IMR-90 (cell line): ENCODE measurements around the gene INTS14. TPM values are rescaled to one million over a fixed set of nuclear protein-coding genes. Genes with fewer than 3 reads are reported as not detected.
A peak's percentile ranks its signal among the peaks of the same experiment; 100 is the strongest.

Source experiments
- ATAC-seq: fragments of 200-7000 bp; cut with Tn5 transposase; 2 replicates; pipeline ENCODE4 v1.9.1; 2020; ENCODE audit warnings: low read depth, mild to moderate bottlenecking, moderate library complexity
- BruUV-seq: library from RNA; stranded (reverse); fragments of 400-500 nt; replicated peaks from 2 replicates; lab custom pipeline; 2021; lab: Mats Ljungman, UMichigan
- CTCF ChIA-PET: fragments of 300-600 bp; formaldehyde crosslinking; extraction: SDS; loops from one replicate; lab custom pipeline; 2021; ENCODE audit warnings: antibody characterized with exemption; lab: Yijun Ruan, JAX
- POLR2A ChIA-PET: fragments of 300-600 bp; sonication (Branson Sonifier 250); formaldehyde crosslinking; loops from one replicate; lab custom pipeline; 2022; ENCODE audit warnings: antibody characterized with exemption; ENCODE audit not compliant: unreplicated experiment; lab: Charles Lee
- DNase-seq: peaks from one replicate; pipeline ENCODE4 v3.0.0; 2013
- H2AFZ ChIP-seq: replicated peaks from 2 replicates; pipeline ENCODE3; 2013; ENCODE audit warnings: low read length, mild to moderate bottlenecking; ENCODE audit not compliant: poor library complexity
- H2AK5ac ChIP-seq: 2 replicates; pipeline ENCODE4 v1.6.1; 2013; ENCODE audit warnings: low read depth, low read length, inconsistent platforms
- H2AK9ac ChIP-seq: replicated peaks from 2 replicates; pipeline ENCODE3; 2013; ENCODE audit warnings: mild to moderate bottlenecking, low read depth, low read length, moderate library complexity; ENCODE audit not compliant: poor library complexity
- H2BK120ac ChIP-seq: 2 replicates; pipeline ENCODE4 v1.6.1; 2013; ENCODE audit warnings: low read depth, low read length, inconsistent platforms
- H2BK15ac ChIP-seq: 3 replicates; pipeline ENCODE4 v1.6.1; 2013; ENCODE audit warnings: low read depth, low read length, inconsistent platforms
- H2BK20ac ChIP-seq: 2 replicates; pipeline ENCODE4 v1.6.1; 2013; ENCODE audit warnings: low read depth, mild to moderate bottlenecking, inconsistent platforms, low read length, moderate library complexity
- H2BK5ac ChIP-seq: 2 replicates; pipeline ENCODE4 v1.6.1; 2013; ENCODE audit warnings: mild to moderate bottlenecking, low read depth, low read length, inconsistent platforms; ENCODE audit not compliant: poor library complexity, severe bottlenecking
- H3K14ac ChIP-seq: replicated peaks from 2 replicates; pipeline ENCODE4 v1.6.1; 2013; ENCODE audit warnings: low read depth, low read length, inconsistent platforms
- H3K18ac ChIP-seq: 2 replicates; pipeline ENCODE4 v1.6.1; 2013; ENCODE audit warnings: low read depth, low read length, control low read depth
- H3K23ac ChIP-seq: 2 replicates; pipeline ENCODE4 v1.6.1; 2013; ENCODE audit warnings: low read depth, low read length, inconsistent platforms
- H3K27ac ChIP-seq: 2 replicates; pipeline ENCODE4 v1.5.1; 2013; ENCODE audit warnings: mild to moderate bottlenecking, control low read depth, low read length; ENCODE audit not compliant: insufficient read depth
- H3K27me3 ChIP-seq: 2 replicates; pipeline ENCODE4 v1.6.1; 2013; ENCODE audit warnings: low read length; ENCODE audit not compliant: control insufficient read depth, insufficient read depth
- H3K36me3 ChIP-seq: 2 replicates; pipeline ENCODE4 v1.6.1; 2013; ENCODE audit warnings: low read length, mixed read lengths; ENCODE audit not compliant: control insufficient read depth, insufficient read depth
- H3K4ac ChIP-seq: 2 replicates; pipeline ENCODE4 v1.6.1; 2013; ENCODE audit warnings: low read depth, low read length, inconsistent platforms
- H3K4me1 ChIP-seq: 2 replicates; pipeline ENCODE4 v1.6.1; 2013; ENCODE audit warnings: low read length, mixed read lengths; ENCODE audit not compliant: control insufficient read depth, insufficient read depth
- H3K4me2 ChIP-seq: 2 replicates; pipeline ENCODE4 v1.6.1; 2013; ENCODE audit warnings: low read depth, mild to moderate bottlenecking, control low read depth, low read length, moderate library complexity
- H3K4me3 ChIP-seq: 2 replicates; pipeline ENCODE4 v1.5.1; 2013; ENCODE audit warnings: low read depth, mild to moderate bottlenecking, control low read depth, low read length, moderate library complexity; ENCODE audit not compliant: insufficient read depth
- H3K56ac ChIP-seq: 2 replicates; pipeline ENCODE4 v1.6.1; 2013; ENCODE audit warnings: low read length, inconsistent platforms; ENCODE audit not compliant: insufficient read depth; ENCODE audit errors: extremely low read depth
- H3K79me1 ChIP-seq, 2 experiments: 2 replicates each; pipeline ENCODE4 v1.6.1; 2013; ENCODE audit warnings: low read length in 2 of 2, inconsistent platforms in 1 of 2, low read depth in 1 of 2
- H3K9ac ChIP-seq: 2 replicates; pipeline ENCODE4 v1.6.1; 2013; ENCODE audit warnings: low read depth, low read length, control low read depth
- H3K9me1 ChIP-seq: 2 replicates; pipeline ENCODE4 v1.6.1; 2013; ENCODE audit warnings: low read length, inconsistent platforms; ENCODE audit not compliant: insufficient read depth
- H3K9me3 ChIP-seq: 2 replicates; pipeline ENCODE4 v1.6.1; 2013; ENCODE audit warnings: low read length; ENCODE audit not compliant: control insufficient read depth, insufficient read depth
- H4K20me1 ChIP-seq: 2 replicates; pipeline ENCODE4 v1.6.1; 2013; ENCODE audit warnings: low read length, inconsistent platforms; ENCODE audit not compliant: insufficient read depth
- H4K5ac ChIP-seq: 2 replicates; pipeline ENCODE4 v1.6.1; 2013; ENCODE audit warnings: mild to moderate bottlenecking, low read depth, low read length, control low read depth
- H4K8ac ChIP-seq, 2 experiments: 2 replicates each; pipeline ENCODE4 v1.6.1; 2013; ENCODE audit warnings: low read depth in 2 of 2, low read length in 2 of 2, control low read depth in 1 of 2, inconsistent platforms in 1 of 2
- H4K91ac ChIP-seq: 2 replicates; pipeline ENCODE4 v1.6.1; 2013; ENCODE audit warnings: low read depth, low read length, inconsistent platforms; ENCODE audit not compliant: insufficient read depth
- BHLHE40 ChIP-seq: fragments of 150-350 bp; IDR thresholded peaks from 2 replicates; pipeline ENCODE4 v1.6.1; 2016; ENCODE audit warnings: mild to moderate bottlenecking, low read depth, low read length
- CEBPB ChIP-seq: IDR thresholded peaks from 2 replicates; pipeline ENCODE4 v1.6.1; 2012; ENCODE audit warnings: low read depth, low read length, improper control_type of control experiment
- CHD1 ChIP-seq: IDR thresholded peaks from 2 replicates; pipeline ENCODE4 v1.6.1; 2012; ENCODE audit warnings: low read depth, low read length, improper control_type of control experiment
- FOS ChIP-seq: fragments of 150-350 bp; IDR thresholded peaks from 2 replicates; pipeline ENCODE4 v1.6.1; 2016; ENCODE audit warnings: low read depth, low read length
- MAFK ChIP-seq: IDR thresholded peaks from 2 replicates; pipeline ENCODE4 v1.6.1; 2012; ENCODE audit warnings: low read depth, low read length, improper control_type of control experiment
- MAZ ChIP-seq: IDR thresholded peaks from 2 replicates; pipeline ENCODE4 v1.6.1; 2012; ENCODE audit warnings: low read depth, mild to moderate bottlenecking, low read length, improper control_type of control experiment, moderate library complexity, borderline replicate concordance
- MXI1 ChIP-seq: IDR thresholded peaks from 2 replicates; pipeline ENCODE4 v1.6.1; 2012; ENCODE audit warnings: low read depth, mild to moderate bottlenecking, low read length, moderate library complexity, borderline replicate concordance
- NFE2L2 ChIP-seq: fragments of 150-350 bp; IDR thresholded peaks from 2 replicates; pipeline ENCODE4 v1.6.1; 2016; ENCODE audit warnings: low read depth, mild to moderate bottlenecking, low read length
- POLR2A ChIP-seq: IDR thresholded peaks from 2 replicates; pipeline ENCODE4 v1.6.1; 2012; ENCODE audit warnings: mild to moderate bottlenecking, low read depth, low read length
- RAD21 ChIP-seq: IDR thresholded peaks from 2 replicates; pipeline ENCODE4 v1.6.1; 2012; ENCODE audit warnings: low read length, improper control_type of control experiment
- RCOR1 ChIP-seq: IDR thresholded peaks from 2 replicates; pipeline ENCODE4 v1.6.1; 2012; ENCODE audit warnings: mild to moderate bottlenecking, low read length, improper control_type of control experiment; ENCODE audit not compliant: insufficient replicate concordance
- RFX5 ChIP-seq: IDR thresholded peaks from 2 replicates; pipeline ENCODE4 v1.8.0; 2012; ENCODE audit warnings: low read depth, mild to moderate bottlenecking, low read length, moderate library complexity
- SMC3 ChIP-seq: fragments of 150-350 bp; IDR thresholded peaks from 2 replicates; pipeline ENCODE4 v1.6.1; 2016; ENCODE audit warnings: low read depth, mild to moderate bottlenecking, antibody characterized with exemption, low read length, moderate library complexity
- WGBS, 2 experiments: methylation state at CpG; one replicate each; pipeline versions ENCODE4 v1.1.5 to v1.1.7; 2013; ENCODE audit warnings: missing lambda C conversion rate in 2 of 2; ENCODE audit not compliant: insufficient read length in 1 of 2; ENCODE audit errors: extremely low coverage in 2 of 2; 5-methylcytosine and 5-hydroxymethylcytosine counted together
- dilution Hi-C: fragments of 300-500 bp; cut with HindIII; formaldehyde crosslinking; loops from one replicate; pipeline ENCODE4 v1.14.3; 2018; ENCODE audit warnings: low sequenced_read_pairs; ENCODE audit not compliant: unreplicated experiment
- in situ Hi-C: fragments of 300-500 bp; cut with MboI; formaldehyde crosslinking; loops from 3 replicates; pipeline ENCODE4 v1.14.3; 2019; ENCODE audit warnings: low sequenced_read_pairs, inconsistent platforms, mixed read lengths
- intact Hi-C: fragments of 100-400 bp; cut with micrococcal nuclease; formaldehyde crosslinking; loops from 2 replicates; pipeline ENCODE4 v1.10.0; 2022
- polyA plus RNA-seq, 3 experiments: library from polyadenylated mRNA; depleted of rRNA; stranded (reverse); fragments of >200 nt; gene quantifications; 2 replicates each; pipeline ENCODE4 v1.2.3, GENCODE V29; 2012; ENCODE audit warnings: low replicate concordance in 1 of 3
- total RNA-seq: library from RNA; depleted of rRNA; stranded (reverse); fragments of >200 nt; gene quantifications from 2 replicates; pipeline ENCODE4 v1.2.3, GENCODE V29; 2012
- TF ChIP-seq, protein P1 (sequence below): conservative IDR thresholded peaks from 2 replicates; pipeline ENCODE4 v1.5.1; 2012; ENCODE audit warnings: mild to moderate bottlenecking, low read depth, low read length, improper control_type of control experiment
- TF ChIP-seq, protein P2 (sequence below): fragments of 150-350 bp; IDR thresholded peaks from 2 replicates; pipeline ENCODE4 v1.6.1; 2016; ENCODE audit warnings: low read depth, mild to moderate bottlenecking, low read length, moderate library complexity, borderline replicate concordance
- TF ChIP-seq, protein P3 (sequence below): fragments of 150-350 bp; IDR thresholded peaks from 2 replicates; pipeline ENCODE4 v1.6.1; 2017; ENCODE audit warnings: mild to moderate bottlenecking, antibody characterized with exemption, low read length, low read depth

Gene INTS14
- total and polyA plus RNA-seq, 2 of the 4 experiments (the other 2 are of a cell fraction) = 22.9 to 39.5 TPM

DNA sequence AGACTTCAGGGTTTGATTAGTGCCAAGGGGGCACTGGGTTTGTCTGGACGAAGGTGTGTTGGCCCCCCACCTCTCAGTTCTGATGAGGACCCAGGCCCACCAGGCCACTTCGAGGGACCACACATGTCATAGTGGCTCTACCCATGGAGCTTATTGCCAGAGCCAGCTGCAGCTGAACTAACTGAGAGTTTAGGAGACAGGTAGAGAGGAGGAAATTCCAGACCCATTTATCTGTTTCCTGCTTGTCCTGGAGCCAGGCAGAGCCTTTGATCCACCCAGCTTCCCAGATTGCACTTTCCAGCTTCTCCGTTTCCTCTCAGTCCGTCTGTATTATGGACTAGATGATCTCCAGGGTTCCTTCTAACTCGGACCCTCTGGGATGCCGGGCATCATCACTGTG, 31.7 kb upstream of the INTS14 start:
- Histone ChIP-seq H3K23ac (no peak overlapping the region), H3K9me1 (no peaks in the 10 kb centered on the region; the same call in 1 of the 2 replicates), H3K79me1 (no peaks in the 10 kb centered on the region), H4K20me1 (0 out of 2 replicates have a peak, but pooled peaks cover 3% of the 10 kb centered on the region), H2BK20ac (no peak overlapping the region), H3K18ac (no peak overlapping the region), H2AFZ (no peak overlapping the region), H2AK5ac (no peak overlapping the region), H3K36me3 (no peaks in the 10 kb centered on the region), H3K14ac (no peak overlapping the region), H3K4ac (no peak overlapping the region), H3K4me3 (no peak overlapping the region), H3K9me3 (no peaks in the 10 kb centered on the region), H4K8ac (no peak overlapping the region), H2BK5ac (no peak overlapping the region), H4K5ac (no peak overlapping the region), H4K91ac (no peak overlapping the region), H3K9ac (no peak overlapping the region), H3K27ac (no peak overlapping the region), H3K4me1 (peaks cover 8% of the 10 kb centered on the region), H2BK120ac (no peak overlapping the region), H3K4me2 (no peak overlapping the region), H3K27me3 (no peaks in the 10 kb centered on the region), H2BK15ac (no peak overlapping the region), H3K56ac (no peak overlapping the region), H2AK9ac (peak overlapping the region; percentile 60)
- no CpG with 5 or more reads among the region's 6 CpGs for WGBS, 2 experiments
- ChIA-PET POLR2A (no interaction called here), CTCF (interaction anchor here (1.2 kb wide), 1 partner anchor 9 kb away, joined by 3 read pairs; no protein-coding TSS in a partner anchor)
- intact Hi-C loops = no loop called here
- dilution Hi-C loops = no loop called here
- no TSS peak for BruUV-seq
- DNase-seq (no peak), ATAC-seq (no peak)
- in situ Hi-C loops = no loop called here
- TF ChIP-seq RAD21 (no peak), FOS (no peak), MXI1 (no peak), MAZ (no peak), NFE2L2 (no peak), BHLHE40 (no peak), SMC3 (no peak), RCOR1 (no peak), RFX5 (no peak), POLR2A (no peak), MAFK (no peak), CHD1 (no peak), CEBPB (no peak)
- TF ChIP-seq, protein P1, sequence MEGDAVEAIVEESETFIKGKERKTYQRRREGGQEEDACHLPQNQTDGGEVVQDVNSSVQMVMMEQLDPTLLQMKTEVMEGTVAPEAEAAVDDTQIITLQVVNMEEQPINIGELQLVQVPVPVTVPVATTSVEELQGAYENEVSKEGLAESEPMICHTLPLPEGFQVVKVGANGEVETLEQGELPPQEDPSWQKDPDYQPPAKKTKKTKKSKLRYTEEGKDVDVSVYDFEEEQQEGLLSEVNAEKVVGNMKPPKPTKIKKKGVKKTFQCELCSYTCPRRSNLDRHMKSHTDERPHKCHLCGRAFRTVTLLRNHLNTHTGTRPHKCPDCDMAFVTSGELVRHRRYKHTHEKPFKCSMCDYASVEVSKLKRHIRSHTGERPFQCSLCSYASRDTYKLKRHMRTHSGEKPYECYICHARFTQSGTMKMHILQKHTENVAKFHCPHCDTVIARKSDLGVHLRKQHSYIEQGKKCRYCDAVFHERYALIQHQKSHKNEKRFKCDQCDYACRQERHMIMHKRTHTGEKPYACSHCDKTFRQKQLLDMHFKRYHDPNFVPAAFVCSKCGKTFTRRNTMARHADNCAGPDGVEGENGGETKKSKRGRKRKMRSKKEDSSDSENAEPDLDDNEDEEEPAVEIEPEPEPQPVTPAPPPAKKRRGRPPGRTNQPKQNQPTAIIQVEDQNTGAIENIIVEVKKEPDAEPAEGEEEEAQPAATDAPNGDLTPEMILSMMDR = no peak
- TF ChIP-seq, protein P2, sequence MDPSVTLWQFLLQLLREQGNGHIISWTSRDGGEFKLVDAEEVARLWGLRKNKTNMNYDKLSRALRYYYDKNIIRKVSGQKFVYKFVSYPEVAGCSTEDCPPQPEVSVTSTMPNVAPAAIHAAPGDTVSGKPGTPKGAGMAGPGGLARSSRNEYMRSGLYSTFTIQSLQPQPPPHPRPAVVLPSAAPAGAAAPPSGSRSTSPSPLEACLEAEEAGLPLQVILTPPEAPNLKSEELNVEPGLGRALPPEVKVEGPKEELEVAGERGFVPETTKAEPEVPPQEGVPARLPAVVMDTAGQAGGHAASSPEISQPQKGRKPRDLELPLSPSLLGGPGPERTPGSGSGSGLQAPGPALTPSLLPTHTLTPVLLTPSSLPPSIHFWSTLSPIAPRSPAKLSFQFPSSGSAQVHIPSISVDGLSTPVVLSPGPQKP = no peak
- TF ChIP-seq, protein P3, sequence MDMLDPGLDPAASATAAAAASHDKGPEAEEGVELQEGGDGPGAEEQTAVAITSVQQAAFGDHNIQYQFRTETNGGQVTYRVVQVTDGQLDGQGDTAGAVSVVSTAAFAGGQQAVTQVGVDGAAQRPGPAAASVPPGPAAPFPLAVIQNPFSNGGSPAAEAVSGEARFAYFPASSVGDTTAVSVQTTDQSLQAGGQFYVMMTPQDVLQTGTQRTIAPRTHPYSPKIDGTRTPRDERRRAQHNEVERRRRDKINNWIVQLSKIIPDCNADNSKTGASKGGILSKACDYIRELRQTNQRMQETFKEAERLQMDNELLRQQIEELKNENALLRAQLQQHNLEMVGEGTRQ = no peak
